Measurements from ENCODE around the gene CDT1. TPM values are rescaled to one million over a fixed set of nuclear protein-coding genes. Genes with fewer than 3 reads are reported as not detected.

CDT1 gene
- total RNA-seq, 1 experiment from 2014 or later = 39.9 TPM

DNA sequence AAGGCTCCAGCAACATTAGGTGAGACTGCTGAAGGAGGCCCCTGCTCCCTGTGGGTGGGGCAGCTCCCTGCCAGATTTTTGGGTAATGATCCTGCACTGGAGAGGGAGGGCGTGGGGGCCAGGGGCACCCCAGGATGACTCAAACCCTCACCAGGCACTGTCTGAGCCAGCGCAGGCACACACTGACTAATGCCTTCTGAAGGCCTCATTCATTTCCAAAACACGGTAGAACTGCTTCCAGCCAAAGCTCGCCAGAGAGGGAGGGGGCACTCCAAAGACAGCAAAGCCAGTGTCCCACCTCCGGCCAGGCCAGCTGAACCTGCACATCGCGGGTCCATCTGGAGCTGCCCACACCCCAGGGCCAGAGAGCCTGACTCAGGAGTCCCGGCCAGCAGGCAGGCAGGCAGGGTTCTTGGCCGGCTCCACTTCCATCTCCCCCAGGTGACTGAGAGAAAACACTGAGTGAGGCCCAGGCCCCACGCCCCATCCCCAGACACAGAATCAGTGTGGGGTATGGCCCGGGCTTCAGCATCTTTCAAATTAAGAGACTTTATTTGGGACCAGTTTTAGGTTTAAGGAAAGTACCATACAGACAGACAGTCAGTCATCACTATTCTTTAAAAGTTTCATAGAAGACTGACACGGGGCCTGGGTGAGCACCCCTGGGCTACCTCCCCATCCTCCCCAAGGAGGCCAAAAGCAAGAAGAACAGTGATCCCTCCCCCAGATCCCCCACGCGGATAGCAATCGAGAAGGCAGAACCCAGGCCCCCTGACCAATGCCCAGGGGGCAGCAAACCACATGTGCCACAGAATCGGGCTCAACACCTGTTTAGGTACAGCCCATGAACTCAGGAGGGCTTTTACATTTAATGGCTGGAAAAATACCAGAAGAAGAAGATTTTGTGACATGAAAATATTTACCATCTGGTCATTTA, 20.9 kb upstream of the CDT1 start:
- Histone ChIP-seq H3K4me3 (ENCODE audit: low read depth in 2 of 2, low read length in 2 of 2) (peak overlapping the region; percentile 61 to 69), H3K27ac (ENCODE audit: low read length) (peak overlapping the region; percentile 85), H3K9me3 (ENCODE audit: control insufficient read depth, insufficient read depth, low read depth, low read length) (no peaks in the 10 kb centered on the region), H3K27me3 (ENCODE audit: control insufficient read depth, insufficient read depth, low read length) (no peaks in the 10 kb centered on the region), H3K4me1 (ENCODE audit: control insufficient read depth, insufficient read depth, low read length) (peaks cover 38% of the 10 kb centered on the region), H3K36me3 (ENCODE audit: control insufficient read depth, insufficient read depth, low read length) (no peaks in the 10 kb centered on the region; the same call in 1 of the 2 replicates)
- intact Hi-C loops (cut with micrococcal nuclease; ENCODE audit: unreplicated experiment) (loop anchor here (10.0 kb wide), 1 partner anchor 48 kb away; no protein-coding TSS in a partner anchor), in situ Hi-C loops (cut with HindIII; ENCODE audit: low pct_unique_long_range_greater_than_20kb, low sequenced_read_pairs) (no loop called here)
- BruUV-seq (replicated peaks) = no TSS peak
- ChIA-PET POLR2A (interaction anchor here (0.6 kb wide), 1 partner anchor 22 kb away, joined by 4 read pairs; no protein-coding TSS in a partner anchor), CTCF (interaction anchor here (0.6 kb wide), 1 partner anchor 222 kb away, joined by 3 read pairs; no protein-coding TSS in a partner anchor)
- ATAC-seq = no peak; the same call in 1 of the 2 replicates
- DNase-seq (ENCODE audit: low read depth, low spot score) = no peak
- TF ChIP-seq TCF7L2 (IDR thresholded peaks at IDR 0.05; ENCODE audit: low read depth, low read length) (no peak), SIN3A (IDR thresholded peaks at IDR 0.05; ENCODE audit: borderline replicate concordance, insufficient read depth, low read depth, low read length) (no peak), POLR2AphosphoS5 (IDR thresholded peaks at IDR 0.05; ENCODE audit: low read depth, low read length) (no peak)
- TF ChIP-seq, protein P1, sequence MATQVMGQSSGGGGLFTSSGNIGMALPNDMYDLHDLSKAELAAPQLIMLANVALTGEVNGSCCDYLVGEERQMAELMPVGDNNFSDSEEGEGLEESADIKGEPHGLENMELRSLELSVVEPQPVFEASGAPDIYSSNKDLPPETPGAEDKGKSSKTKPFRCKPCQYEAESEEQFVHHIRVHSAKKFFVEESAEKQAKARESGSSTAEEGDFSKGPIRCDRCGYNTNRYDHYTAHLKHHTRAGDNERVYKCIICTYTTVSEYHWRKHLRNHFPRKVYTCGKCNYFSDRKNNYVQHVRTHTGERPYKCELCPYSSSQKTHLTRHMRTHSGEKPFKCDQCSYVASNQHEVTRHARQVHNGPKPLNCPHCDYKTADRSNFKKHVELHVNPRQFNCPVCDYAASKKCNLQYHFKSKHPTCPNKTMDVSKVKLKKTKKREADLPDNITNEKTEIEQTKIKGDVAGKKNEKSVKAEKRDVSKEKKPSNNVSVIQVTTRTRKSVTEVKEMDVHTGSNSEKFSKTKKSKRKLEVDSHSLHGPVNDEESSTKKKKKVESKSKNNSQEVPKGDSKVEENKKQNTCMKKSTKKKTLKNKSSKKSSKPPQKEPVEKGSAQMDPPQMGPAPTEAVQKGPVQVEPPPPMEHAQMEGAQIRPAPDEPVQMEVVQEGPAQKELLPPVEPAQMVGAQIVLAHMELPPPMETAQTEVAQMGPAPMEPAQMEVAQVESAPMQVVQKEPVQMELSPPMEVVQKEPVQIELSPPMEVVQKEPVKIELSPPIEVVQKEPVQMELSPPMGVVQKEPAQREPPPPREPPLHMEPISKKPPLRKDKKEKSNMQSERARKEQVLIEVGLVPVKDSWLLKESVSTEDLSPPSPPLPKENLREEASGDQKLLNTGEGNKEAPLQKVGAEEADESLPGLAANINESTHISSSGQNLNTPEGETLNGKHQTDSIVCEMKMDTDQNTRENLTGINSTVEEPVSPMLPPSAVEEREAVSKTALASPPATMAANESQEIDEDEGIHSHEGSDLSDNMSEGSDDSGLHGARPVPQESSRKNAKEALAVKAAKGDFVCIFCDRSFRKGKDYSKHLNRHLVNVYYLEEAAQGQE (IDR thresholded peaks at IDR 0.05; ENCODE audit: insufficient read depth in 1 of 2, low read depth in 2 of 2, low read length in 1 of 2) = no peak
- TF ChIP-seq, protein P2, sequence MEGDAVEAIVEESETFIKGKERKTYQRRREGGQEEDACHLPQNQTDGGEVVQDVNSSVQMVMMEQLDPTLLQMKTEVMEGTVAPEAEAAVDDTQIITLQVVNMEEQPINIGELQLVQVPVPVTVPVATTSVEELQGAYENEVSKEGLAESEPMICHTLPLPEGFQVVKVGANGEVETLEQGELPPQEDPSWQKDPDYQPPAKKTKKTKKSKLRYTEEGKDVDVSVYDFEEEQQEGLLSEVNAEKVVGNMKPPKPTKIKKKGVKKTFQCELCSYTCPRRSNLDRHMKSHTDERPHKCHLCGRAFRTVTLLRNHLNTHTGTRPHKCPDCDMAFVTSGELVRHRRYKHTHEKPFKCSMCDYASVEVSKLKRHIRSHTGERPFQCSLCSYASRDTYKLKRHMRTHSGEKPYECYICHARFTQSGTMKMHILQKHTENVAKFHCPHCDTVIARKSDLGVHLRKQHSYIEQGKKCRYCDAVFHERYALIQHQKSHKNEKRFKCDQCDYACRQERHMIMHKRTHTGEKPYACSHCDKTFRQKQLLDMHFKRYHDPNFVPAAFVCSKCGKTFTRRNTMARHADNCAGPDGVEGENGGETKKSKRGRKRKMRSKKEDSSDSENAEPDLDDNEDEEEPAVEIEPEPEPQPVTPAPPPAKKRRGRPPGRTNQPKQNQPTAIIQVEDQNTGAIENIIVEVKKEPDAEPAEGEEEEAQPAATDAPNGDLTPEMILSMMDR (IDR thresholded peaks at IDR 0.05) = no peak

DNA sequence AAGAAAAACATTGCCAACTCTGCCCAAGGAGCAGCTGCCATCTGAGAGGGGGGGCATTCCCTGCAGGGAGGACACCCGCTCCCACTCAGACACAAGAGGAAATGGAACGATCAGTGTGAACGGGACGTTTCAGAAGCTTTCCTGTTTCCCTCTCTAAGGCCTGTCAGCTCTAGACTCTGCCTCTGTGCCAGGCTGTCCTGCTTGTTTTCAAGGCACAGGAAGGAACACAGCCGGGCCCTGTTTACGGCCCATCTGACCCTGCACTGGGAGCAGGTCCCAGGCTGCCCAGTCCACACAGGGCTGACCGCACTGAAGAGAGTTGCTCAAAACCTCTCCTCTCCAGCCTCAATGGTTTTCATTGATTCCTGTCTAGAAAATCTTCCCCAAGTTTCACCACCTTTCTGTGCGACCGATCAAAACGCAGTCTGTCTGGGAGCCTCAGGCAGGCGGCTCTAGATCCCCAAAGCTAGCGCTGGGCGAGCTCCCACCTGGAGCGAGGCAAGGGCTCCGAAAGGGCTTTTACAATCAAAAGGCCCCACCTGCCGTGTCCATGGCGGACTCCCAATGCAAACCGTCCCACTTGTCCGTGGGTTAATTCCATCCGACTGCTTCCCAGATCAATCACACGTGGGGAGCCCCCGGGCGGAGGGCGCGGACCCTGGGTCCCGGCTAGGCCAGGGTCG, 20.1 kb upstream of the CDT1 start:
- intact Hi-C loops (cut with micrococcal nuclease; ENCODE audit: unreplicated experiment) (loop anchor here (10.0 kb wide), 1 partner anchor 49 kb away; no protein-coding TSS in a partner anchor), in situ Hi-C loops (cut with HindIII; ENCODE audit: low pct_unique_long_range_greater_than_20kb, low sequenced_read_pairs) (no loop called here)
- Histone ChIP-seq H3K36me3 (ENCODE audit: control insufficient read depth, insufficient read depth, low read length) (no peaks in the 10 kb centered on the region; the same call in 1 of the 2 replicates), H3K27ac (ENCODE audit: low read length) (peak overlapping the region; percentile 85), H3K4me1 (ENCODE audit: control insufficient read depth, insufficient read depth, low read length) (peaks cover 30% of the 10 kb centered on the region), H3K9me3 (ENCODE audit: control insufficient read depth, insufficient read depth, low read depth, low read length) (no peaks in the 10 kb centered on the region), H3K4me3 (ENCODE audit: low read depth in 2 of 2, low read length in 2 of 2) (peak overlapping the region; percentile 61 to 69), H3K27me3 (ENCODE audit: control insufficient read depth, insufficient read depth, low read length) (no peaks in the 10 kb centered on the region)
- ATAC-seq (no peak), DNase-seq (ENCODE audit: low read depth, low spot score) (no peak)
- TSS peak; percentile 71 for BruUV-seq (replicated peaks)
- POLR2A ChIA-PET = interaction anchor here (0.6 kb wide), 1 partner anchor 23 kb away, joined by 4 read pairs; no protein-coding TSS in a partner anchor
- CTCF ChIA-PET = no interaction called here
- TF ChIP-seq TCF7L2 (IDR thresholded peaks at IDR 0.05; ENCODE audit: low read depth, low read length) = no peak
- TF ChIP-seq SIN3A (IDR thresholded peaks at IDR 0.05; ENCODE audit: borderline replicate concordance, insufficient read depth, low read depth, low read length) = 0 out of 2 replicates have a peak, but pooled peaks have one; percentile 13
